ENCODE measurements around the gene TMEM131. TPM values are rescaled to one million over a fixed set of nuclear protein-coding genes. Genes with fewer than 3 reads are reported as not detected.

Gene TMEM131
- total and polyA plus RNA-seq, 10 of the 15 experiments (the other 5 are each of a cell fraction or from before 2014, with no cell fraction given): 6.0 to 48.2 (median 23.2) TPM

DNA sequence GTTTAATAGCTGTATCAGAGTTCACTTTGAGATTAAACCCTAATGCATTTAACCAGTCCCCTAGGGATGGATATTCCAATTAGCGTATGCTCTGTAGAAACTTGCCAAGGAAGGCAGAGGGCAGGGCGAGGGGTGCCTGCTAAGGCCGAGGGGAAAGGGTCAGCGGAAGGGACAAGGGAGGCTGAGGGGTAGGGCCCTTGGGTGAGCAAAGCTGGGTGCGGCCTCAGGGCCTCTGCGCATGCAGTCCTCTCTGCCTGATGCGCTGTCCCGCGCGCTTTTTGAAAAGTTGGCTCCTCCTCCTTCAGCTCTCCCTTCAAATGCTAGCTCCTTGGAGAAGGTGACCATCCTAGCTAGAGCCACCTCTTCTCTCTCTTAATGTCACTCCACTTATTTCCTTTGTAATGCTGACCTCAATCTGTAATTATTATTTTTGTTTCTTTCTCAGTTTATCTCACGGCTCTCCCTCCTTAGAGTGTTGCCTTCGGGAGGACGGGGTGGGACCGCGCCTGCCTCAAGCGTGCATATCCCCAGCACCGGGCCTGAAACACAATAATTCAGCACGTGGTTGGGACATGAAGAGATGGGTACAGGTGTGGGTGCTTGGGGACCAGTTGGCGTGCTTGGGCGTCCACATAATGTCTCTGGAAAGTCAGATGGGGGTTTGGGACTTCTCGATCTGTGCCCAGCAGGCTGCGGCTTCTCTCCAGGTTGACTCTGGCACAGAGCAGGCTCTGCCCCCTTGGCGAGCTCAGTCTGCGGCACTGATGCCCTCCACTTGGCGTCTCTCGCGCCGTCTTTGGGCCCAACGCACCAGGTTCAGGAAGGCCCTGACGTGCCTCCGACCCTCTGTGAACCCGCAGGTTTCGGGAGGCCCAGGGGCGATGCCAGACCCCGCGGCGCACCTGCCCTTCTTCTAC is 272.3 kb downstream of the TMEM131 start:
- TF ChIP-seq LARP7 (IDR thresholded peaks at IDR 0.05): no peak
- ATAC-seq: no peak
- Histone ChIP-seq H3K36me3 (ENCODE audit: control insufficient read depth in 2 of 2, insufficient read depth in 2 of 2, low read length in 1 of 2) (no peaks in the 10 kb centered on the region), H2AFZ (ENCODE audit: control insufficient read depth, low read depth, low read length) (no peak overlapping the region), H3K4me1 (ENCODE audit: control insufficient read depth, insufficient read depth, low read length) (peaks cover 8% of the 10 kb centered on the region; the same call in 1 of the 2 replicates), H3K27me3 (replicated peaks in 1 of 2; ENCODE audit: control insufficient read depth in 2 of 2, insufficient read depth in 2 of 2, low read length in 1 of 2) (no peaks in the 10 kb centered on the region), H3K4me3 (no peak overlapping the region), H3K79me2 (ENCODE audit: control insufficient read depth, insufficient read depth, low read length) (no peaks in the 10 kb centered on the region), H3K9ac (ENCODE audit: control insufficient read depth, insufficient read depth, low read length) (no peak overlapping the region), H3K4me2 (ENCODE audit: control insufficient read depth, insufficient read depth) (no peak overlapping the region), H3K9me3 (replicated peaks; ENCODE audit: control insufficient read depth, insufficient read depth, low read length) (no peaks in the 10 kb centered on the region), H3K27ac (ENCODE audit: control insufficient read depth, insufficient read depth) (no peak overlapping the region), H4K20me1 (ENCODE audit: control insufficient read depth, insufficient read depth) (no peaks in the 10 kb centered on the region)
- ChIA-PET RAD21 (ENCODE audit: unreplicated experiment) (no interaction called here), CTCF (interaction anchor here (0.6 kb wide), 1 partner anchor 70 kb away, joined by 3 read pairs; no protein-coding TSS in a partner anchor), SMC1A (ENCODE audit: uncharacterized antibody, unreplicated experiment) (no interaction called here), POLR2A (no interaction called here)
- intact Hi-C loops (cut with micrococcal nuclease; ENCODE audit: unreplicated experiment) (no loop called here), in situ Hi-C loops (cut with MboI) (no loop called here)
- WGBS (ENCODE audit: insufficient coverage, insufficient replicate concordance, low lambda C conversion rate, missing lambda C conversion rate): 81% methylated on average over 32 of the region's 37 CpGs
- no peak for FAIRE-seq
- no peak for DNase-seq (ENCODE audit: low read depth, low spot score)
- no TSS peak for BruUV-seq (replicated peaks)

DNA sequence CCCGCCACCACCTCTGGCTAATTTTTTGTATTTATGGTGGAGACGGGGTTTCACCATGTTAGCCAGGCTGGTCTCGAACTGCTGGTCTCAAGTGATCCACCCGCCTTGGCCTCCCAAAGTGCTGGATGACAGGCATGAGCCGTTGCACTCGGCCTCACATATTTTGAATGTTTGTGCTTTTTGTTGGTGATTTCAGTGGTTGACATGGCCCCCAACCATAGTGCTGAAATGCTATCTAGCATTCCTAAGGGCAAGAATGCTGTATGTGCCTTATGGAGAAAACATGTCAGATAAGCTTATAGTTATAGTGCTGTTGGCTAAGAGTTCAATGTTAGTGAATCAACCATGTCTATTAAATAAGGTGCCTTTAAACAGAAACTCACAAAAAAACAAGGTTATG is 273.5 kb downstream of the TMEM131 start:
- Histone ChIP-seq H3K27me3 (replicated peaks in 1 of 2; ENCODE audit: control insufficient read depth in 2 of 2, insufficient read depth in 2 of 2, low read length in 1 of 2) (no peaks in the 10 kb centered on the region), H3K4me2 (ENCODE audit: control insufficient read depth, insufficient read depth) (no peak overlapping the region), H3K9me3 (replicated peaks; ENCODE audit: control insufficient read depth, insufficient read depth, low read length) (no peaks in the 10 kb centered on the region), H2AFZ (ENCODE audit: control insufficient read depth, low read depth, low read length) (no peak overlapping the region), H3K36me3 (ENCODE audit: control insufficient read depth in 2 of 2, insufficient read depth in 2 of 2, low read length in 1 of 2) (no peaks in the 10 kb centered on the region), H3K27ac (ENCODE audit: control insufficient read depth, insufficient read depth) (no peak overlapping the region), H3K9ac (ENCODE audit: control insufficient read depth, insufficient read depth, low read length) (no peak overlapping the region), H3K79me2 (ENCODE audit: control insufficient read depth, insufficient read depth, low read length) (no peaks in the 10 kb centered on the region), H3K4me3 (no peak overlapping the region), H3K4me1 (ENCODE audit: control insufficient read depth, insufficient read depth, low read length) (peaks cover 9% of the 10 kb centered on the region; the same call in 1 of the 2 replicates), H4K20me1 (ENCODE audit: control insufficient read depth, insufficient read depth) (no peaks in the 10 kb centered on the region)
- WGBS (ENCODE audit: insufficient coverage, insufficient replicate concordance, low lambda C conversion rate, missing lambda C conversion rate): 59% methylated on average over 6 of the region's 6 CpGs
- in situ Hi-C loops (cut with MboI): no loop called here
- SMC1A ChIA-PET (ENCODE audit: uncharacterized antibody, unreplicated experiment): no interaction called here
- CTCF ChIA-PET: interaction anchor here (0.6 to 1.6 kb wide), 2 partner anchors 19 to 503 kb away, joined by 3 to 5 read pairs; no protein-coding TSS in a partner anchor
- RAD21 ChIA-PET (ENCODE audit: unreplicated experiment): no interaction called here
- intact Hi-C loops (cut with micrococcal nuclease; ENCODE audit: unreplicated experiment): no loop called here
- TF ChIP-seq HDAC6 (IDR thresholded peaks at IDR 0.05; ENCODE audit: unreplicated experiment): no peak
- TF ChIP-seq, protein P1, sequence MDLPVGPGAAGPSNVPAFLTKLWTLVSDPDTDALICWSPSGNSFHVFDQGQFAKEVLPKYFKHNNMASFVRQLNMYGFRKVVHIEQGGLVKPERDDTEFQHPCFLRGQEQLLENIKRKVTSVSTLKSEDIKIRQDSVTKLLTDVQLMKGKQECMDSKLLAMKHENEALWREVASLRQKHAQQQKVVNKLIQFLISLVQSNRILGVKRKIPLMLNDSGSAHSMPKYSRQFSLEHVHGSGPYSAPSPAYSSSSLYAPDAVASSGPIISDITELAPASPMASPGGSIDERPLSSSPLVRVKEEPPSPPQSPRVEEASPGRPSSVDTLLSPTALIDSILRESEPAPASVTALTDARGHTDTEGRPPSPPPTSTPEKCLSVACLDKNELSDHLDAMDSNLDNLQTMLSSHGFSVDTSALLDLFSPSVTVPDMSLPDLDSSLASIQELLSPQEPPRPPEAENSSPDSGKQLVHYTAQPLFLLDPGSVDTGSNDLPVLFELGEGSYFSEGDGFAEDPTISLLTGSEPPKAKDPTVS (IDR thresholded peaks at IDR 0.05; ENCODE audit: low read depth, low read length): no peak
- ATAC-seq (no peak), FAIRE-seq (no peak), DNase-seq (ENCODE audit: low read depth, low spot score) (no peak)
- POLR2A ChIA-PET: no interaction called here
- no TSS peak for BruUV-seq (replicated peaks)

Measured in GM12878 (cell line).